IPS-NIHi11 (cell line): ENCODE results near the gene TRIOBP.
A peak's percentile ranks its signal among the peaks of the same experiment; 100 is the strongest.

Experiments
- DNase-seq: peaks from one replicate; pipeline ENCODE4 v3.0.0; 2012; ENCODE audit warnings: mixed read lengths, low spot score

Gene TRIOBP

DNA sequence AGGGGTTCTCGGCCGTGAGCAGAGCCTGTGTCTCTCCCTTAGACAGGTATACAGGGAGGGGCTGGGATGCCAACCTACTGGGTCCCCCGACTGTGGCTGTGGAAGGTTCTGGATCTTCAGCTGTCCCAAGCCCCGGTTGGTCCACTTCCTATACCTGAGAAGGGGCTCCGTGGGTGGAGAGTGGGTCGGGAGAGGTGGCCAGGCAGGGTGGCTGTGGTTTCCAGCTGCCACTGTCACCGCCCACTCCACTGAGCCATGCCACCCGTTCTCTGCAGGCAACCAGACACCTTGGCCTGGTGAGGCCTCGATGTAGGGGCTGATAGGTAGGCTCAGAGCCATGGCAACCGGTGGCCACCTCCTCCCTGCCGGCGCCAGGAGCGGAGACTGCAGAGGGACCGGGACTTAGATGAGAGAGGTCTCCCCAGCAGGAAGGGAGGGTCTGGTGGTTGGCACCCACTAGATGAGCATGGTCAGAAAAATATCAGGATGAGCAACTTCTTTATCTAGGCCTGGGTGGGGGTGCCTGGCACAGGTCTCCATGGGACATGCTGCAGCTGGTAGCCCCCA lies 53.8 kb downstream of the TRIOBP start:
- no peak for DNase-seq

DNA sequence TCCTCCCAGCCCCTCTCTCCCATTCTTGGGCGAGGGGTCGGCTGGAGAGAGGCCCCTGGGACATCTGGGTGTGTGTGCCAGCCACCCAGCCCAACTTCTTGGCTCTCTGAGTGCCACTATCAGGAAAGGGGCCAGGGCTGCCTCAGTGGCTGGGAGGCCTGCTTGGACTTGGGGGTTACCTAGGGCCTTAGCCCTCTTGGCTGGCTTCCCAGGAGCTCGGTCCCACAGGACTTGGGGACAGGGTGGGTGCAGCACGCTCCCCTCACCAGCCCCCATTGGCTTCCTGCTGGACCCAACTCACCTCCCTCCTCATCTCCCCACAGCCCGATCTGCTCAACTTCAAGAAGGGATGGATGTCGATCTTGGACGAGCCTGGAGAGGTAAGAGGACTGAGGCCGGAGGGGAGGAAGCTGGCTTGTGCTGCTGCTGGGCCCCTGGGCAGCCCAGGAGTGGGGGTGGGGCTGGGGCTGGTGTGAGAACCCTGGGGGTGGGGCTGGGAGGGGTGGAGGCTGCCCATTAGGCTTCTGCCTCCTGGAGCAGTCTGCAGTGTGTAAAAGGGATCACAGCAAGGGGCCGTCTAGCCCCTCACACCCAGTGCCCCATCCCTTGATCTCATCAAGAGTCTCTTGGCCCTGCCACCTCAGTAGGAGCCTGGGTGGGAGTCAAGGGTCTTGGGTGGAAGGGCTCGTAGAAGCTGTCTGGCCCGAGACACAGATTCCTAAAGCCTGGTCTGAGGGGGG lies 54.8 kb downstream of the TRIOBP start:
- no peak for DNase-seq

DNA sequence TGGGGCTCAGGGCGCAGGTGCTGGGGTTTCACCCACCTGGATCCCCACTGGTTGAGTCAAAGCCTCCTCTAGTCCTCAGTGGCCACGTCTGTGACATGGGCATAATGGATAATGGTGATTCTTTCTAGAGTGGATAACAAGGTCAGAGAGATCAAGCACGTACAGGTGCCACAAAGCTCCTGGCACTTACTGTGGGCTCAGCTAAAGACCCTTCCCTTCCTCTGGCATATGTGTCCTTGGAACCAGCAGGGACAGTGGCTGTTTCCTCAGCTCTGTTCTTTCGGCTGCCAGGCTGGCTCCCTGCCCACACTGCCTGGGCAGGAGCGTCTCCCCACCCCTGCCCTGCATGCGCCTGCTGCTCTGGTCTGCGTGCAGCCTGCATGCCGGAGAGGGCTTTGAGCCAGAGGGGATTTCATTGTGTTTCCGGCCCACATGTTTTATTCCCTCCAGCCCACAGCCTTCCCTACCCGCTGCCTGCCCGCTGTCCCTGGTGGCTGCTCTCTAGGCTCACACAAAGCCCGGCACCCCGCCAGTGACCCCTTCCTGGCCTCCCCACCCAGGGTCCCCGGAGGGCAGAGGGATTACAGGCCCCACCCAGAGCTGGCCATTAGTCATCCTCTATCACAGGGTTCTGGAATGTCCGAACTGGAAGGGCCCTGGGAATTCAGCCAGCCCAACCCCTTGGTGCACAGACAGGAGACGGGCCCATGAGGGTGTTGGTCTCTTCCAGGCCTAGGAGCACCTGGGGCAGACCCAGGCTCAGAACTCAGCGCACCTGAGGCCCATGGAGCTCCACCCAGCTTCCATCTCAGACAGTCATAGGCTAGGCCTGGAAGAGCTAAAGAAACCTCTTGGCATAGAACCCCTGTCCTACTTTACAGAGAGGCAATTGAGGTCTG lies 55.6 kb downstream of the TRIOBP start:
- peak; percentile 52 for DNase-seq

DNA sequence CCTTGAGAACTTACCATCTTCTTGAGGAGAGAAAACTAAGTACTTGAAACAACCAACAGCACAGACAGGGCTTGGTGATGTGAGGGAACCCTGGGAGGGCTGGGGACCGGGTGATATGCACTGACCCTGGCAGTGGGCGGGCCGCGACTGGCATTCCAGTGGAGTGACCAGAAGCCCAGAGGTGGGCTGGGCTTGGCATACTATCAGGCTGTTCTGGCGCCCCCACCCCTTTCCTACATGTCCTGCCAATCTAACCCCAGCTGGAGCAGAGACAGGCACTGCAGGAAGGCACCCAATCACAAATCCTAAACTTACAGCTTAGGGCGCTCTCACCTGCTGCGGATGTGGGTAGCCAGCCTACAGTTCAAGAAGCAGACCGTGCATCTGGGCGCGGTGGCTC lies 56.9 kb downstream of the TRIOBP start:
- no peak for DNase-seq

DNA sequence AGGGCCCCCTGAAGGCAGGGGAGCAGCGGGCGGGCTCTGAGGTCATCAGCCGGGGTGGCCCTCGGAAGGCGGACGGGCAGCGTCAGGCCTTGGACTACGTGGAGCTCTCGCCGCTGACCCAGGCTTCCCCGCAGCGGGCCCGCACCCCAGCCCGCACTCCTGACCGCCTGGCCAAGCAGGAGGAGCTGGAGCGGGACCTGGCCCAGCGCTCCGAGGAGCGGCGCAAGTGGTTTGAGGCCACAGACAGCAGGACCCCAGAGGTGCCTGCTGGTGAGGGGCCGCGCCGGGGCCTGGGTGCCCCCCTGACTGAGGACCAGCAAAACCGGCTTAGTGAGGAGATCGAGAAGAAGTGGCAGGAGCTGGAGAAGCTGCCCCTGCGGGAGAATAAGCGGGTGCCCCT lies 60.8 kb downstream of the TRIOBP start:
- DNase-seq: no peak

DNA sequence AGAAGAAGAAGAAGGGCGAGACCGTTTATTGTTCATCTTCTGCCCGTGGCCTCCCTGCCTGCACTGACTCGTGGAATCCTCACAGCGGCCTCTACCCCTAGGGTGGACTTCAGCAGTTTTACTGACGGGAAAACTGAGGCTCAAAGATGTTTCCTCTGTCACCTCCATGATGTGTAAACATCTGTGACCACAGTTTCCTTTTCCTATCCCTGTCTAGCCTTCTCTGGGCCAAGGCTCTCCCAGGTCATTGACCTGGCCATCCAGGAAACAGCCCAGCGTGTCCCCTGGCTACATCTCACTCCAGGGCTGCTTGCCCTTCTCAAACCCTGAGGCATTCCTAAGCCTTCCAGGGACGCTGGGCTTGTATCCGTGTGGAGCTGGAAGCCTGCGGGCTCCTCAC lies 61.8 kb downstream of the TRIOBP start:
- DNase-seq: no peak

DNA sequence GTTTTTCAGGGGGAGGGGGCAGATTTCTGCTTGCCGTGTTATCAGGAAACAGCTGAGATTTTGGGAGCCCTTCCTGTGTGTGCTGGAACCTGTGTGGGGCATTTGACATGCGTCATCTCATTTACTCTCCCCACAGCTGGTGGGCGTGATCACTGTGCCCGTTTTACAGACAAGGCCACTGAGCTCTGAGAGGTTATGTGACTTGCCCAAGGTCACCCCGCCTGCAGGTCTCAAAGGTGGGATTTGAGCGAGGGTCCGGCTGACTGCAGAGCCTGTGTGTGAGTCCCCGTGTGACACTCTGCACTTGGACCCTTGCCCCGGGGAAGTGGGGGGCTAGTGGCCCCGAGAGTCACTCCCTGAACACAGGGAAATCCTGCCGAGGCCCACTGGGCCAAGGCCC lies 62.4 kb downstream of the TRIOBP start:
- DNase-seq: no peak

DNA sequence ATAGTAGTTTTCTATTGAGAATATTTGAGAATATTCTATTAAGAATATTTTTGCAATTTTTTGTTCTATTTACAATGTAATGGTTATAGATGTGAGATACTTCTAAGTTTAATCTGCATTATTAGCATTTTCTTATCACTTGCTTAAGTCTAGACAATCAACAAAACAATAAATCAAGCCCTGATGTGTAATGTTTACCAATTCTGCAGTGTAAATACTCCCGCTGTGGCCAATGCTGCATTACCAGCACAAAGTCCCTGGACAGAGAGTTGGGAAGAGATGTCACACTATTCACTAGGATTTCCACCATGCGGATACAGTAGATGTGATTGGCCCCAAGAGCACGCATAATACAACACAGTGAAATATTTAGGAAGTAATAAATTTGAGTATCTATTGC lies 63.3 kb downstream of the TRIOBP start:
- DNase-seq: no peak

DNA sequence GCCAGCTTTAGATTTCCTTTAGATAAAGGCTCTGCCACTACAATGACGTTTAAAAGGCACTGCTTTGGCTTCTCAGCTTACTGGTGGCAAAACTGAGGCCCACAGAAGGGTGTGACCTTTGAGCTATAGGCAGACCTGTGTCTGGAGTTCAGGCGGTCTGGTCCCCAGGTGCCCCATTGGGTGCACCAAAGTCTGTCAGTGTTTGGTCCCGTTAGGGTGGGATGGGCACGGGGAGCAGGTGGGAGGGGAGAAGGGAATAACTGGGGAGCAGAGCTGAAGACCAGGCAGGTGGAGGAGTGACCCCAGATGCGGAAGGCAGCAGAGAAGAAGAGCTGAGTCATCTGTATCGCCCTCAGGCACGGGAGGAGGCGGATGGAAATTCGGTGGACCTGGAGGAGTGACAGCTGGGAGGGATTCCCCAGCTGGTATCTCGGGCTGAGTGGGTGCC lies 65.6 kb downstream of the TRIOBP start:
- no peak for DNase-seq

DNA sequence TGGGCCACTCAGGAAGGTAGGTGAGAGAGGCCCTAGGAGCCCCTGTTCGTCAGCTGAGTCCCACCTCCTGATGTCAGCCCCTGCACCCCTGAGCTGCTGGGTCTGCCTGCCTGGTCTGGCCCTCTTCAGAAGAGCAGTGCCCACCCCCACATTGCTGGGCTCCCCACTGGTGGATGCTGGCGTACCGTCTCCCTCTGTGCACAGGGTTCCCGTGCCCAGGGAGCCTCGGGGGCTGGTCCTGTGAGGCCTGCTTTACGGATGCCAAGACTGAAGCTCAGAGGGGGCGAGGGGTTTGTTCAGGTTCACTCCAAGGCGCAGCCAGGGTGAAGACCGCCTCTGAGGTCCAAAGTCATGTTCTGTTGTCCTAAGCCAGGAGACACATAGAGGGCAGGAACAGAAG lies 66.2 kb downstream of the TRIOBP start:
- no peak for DNase-seq

DNA sequence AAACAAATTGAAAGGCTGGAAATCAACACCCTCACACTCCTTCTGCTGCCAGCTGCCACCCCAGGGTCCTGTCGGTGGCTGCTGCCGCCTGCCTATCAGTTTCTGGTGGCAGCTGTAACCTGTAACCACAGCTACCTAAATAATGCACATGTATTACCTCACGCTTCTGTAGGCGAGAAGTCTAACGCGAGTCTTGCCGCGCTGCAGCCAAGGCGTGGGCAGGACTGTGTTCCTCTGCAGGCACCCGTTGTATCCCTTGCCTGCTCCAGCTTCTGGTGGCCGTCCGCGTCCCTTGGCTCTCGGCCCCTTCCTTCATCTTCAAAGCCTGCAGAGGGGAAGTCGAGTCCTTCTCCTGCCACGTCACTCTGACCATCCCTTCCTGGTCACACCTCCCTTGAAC lies 66.8 kb downstream of the TRIOBP start:
- no peak for DNase-seq

DNA sequence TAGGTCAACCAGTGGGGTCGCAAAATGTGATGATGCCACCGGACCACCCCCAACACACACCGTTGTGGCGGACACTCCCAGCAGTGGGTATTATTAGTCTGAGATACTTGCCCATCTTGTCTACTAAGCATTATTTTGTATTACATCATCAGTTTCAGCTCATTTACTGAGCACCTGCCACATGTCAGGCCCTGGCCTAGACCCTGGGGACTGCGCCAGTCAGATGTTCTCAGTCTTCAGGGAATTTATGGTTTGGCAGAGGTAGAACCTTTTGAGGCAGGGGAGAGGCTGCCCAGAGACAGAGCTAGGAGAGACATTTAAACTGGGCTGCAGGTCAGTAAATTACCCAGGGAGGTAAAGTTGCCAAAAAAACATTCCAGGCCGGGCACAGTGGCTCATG lies 67.8 kb downstream of the TRIOBP start:
- DNase-seq: no peak

DNA sequence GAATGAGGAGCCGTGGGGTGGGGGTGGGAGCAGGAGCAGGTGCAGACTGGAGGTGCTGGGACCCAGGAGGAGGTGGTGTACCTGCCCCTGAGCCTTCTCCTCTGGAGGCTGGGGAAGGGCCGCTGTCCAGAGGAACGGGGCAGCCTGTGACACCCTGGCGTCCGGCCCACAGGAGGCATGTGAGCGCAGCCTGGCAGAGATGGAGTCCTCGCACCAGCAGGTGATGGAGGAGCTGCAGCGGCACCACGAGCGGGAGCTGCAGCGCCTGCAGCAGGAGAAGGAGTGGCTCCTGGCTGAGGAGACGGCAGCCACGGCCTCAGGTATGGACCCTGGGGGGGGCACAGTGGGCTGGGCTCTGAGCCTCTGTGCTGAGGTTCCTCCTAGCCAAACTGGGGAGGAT lies 68.7 kb downstream of the TRIOBP start:
- DNase-seq: no peak

DNA sequence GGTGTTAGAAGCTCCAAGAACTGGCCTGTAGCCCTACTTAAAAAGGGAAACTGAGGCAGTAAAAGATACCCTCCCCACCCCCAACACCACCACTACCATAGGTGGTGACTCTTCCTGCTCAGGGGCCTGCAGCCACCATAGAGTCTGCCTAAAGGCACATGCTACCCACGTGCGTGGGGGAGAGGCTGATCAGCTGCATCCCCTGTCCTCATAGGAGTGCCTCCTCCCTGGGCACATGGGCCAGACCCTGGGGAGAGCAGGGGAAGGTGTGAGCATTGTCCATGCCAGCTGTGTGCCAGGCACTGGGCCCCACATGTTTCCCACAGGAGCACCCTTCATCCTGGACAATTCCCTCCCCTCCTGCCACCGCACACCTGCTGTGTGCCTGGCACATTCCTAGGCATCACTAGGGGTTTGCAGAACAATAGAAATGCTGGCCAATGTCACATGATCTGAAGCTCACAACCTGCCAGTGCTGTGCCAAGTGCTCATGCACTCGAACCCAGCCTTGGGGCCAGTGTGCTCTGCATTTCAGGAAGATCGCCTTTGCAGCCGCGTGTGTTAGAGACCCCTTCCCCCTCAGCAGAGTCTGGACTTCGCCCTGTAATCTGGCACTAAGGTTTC lies 69.2 kb downstream of the TRIOBP start:
- no peak for DNase-seq

DNA sequence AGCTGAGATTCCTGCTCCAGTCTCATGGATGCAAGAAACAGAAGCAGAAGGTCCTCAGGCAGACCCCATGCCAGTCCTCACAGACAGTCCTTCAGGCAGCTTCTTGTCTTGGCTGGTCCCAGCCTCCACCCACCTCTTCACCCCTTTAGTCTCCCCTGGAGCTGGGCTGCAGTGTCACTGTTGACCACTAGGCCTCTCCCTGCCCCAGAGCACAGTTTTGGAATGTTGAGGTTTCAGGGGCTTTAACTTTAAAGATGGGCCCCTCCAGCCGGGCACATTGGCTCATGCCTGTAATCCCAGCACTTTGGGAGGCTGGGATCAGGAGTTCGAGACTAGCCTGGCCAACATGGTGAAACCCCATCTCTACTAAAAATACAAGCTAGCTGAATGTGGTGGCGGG lies 71.4 kb downstream of the TRIOBP start:
- DNase-seq: peak; percentile 64

DNA sequence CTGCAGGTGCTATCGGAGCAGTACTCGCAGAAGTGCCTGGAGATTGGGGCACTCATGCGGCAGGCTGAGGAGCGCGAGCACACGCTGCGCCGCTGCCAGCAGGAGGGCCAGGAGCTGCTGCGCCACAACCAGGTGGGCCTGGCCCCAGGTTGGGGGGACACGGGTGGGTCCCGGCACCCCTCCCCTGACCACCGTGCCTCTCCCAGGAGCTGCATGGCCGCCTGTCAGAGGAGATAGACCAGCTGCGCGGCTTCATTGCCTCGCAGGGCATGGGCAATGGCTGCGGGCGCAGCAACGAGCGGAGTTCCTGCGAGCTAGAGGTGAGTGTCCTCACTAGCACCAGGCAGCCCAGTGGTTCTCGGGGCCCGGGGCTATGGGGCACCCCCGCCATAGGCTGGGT lies 72.2 kb downstream of the TRIOBP start:
- DNase-seq: no peak

DNA sequence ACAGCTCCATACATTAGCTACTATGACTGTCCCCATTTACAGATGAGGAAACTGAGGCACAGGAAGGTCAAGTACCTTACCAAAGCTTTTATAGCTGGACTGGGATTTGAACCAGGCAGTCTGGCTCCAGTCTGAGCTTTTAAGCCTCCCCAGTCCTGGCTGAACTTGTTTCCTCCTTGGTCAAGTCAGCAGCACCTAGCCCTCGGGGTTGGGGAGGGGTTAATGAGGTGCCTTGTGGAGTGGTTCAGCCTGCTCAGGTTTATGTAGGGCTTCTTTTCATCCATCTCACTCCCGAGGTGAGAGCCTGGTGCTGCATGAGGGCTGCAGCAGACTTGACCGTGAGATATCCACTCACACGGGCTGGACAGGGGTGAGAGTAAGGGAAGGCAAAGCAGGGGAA lies 74.2 kb downstream of the TRIOBP start:
- DNase-seq: no peak

DNA sequence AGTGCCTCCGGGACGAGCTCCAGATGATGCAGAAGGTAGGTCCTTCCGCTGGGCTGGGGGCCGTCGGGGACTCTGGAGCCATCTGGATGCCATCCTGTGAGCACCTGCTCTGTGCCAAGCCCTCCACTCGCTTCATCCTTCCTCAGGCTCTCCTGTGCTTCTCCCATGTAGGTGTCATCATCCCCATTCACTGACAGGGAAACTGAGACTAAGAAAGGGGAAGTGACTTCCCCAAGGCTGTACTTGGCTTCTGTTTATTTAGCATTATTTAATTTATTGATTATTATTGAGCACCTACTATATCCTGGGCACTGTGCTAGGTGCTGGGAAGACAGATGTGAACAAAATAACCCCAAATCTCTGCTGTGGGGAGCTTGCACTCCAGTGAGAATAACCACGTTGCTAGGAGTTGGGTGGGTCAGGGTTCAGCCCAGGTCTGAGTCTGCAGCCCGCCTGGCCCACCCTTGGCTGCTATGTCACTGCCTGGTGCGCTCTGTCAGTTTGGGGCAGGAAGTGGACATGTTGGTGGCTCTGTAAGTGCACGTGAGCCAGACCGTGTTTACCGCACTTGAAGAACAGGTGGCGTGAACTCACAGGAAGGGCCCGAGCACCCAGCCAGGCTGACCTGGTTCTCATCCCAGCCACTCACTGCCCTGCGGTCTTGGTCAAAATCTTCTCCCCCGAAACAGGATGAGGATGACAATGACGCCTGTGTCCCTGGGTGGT lies 75.0 kb downstream of the TRIOBP start:
- DNase-seq: no peak

DNA sequence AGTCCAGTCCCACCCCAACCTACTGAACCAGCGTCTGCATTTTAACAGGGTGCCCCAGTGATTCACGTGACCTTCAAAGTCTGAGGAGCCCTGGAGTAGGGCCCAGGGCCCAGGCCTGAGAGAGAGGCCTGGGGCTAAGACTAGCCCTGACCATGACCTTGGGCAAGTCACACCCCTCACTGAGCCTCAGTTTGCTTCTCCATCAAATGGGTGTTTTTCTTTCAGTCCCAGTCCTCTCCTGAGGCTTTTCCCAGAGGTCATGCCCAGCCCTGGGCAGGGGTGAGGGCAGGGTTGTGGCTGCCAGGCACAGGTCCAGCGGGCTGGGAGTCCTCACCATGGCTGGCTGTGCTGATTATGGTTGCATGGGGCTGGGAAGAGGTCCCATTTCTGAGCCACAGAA lies 77.9 kb downstream of the TRIOBP start:
- DNase-seq: no peak

DNA sequence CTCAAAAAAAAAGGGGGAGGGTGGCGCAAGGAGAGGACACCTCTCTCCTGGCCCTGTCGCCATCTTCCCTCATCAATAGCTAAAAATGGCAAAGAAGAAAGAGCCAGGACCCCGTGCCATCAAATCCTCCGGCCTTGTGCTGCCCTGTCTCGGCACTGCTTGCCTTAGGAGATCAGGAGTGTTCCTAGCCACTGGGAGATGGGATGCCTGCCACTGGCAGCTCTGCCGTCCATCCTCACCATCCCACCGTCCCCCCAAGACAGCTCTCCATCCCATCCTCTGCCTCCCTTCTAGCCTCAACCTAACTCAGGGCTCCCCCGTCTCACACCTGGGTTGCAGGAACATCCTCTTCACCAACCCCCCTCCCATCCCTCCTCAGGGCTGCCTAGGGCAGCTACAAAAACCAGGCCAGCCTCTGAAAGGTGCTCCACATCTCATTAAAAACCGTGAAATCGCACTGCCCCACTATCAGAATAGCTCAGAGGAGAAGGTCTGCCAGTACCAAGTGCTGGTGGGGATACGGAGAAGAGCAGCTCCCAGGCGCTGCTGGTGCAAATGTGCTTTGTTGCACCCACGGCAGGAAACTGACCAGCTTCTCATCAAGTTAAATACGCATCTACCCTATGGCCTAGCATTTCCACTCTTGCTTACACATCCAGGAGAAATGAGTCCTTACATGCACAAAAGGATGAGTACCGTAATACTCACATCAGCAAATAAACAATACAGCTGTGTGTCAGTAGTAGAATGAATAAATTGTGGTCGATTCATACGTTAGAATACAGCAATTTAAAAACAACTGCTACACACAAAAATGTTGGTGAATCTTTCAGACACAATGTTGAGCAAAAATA lies 79.2 kb downstream of the TRIOBP start:
- DNase-seq: no peak

DNA sequence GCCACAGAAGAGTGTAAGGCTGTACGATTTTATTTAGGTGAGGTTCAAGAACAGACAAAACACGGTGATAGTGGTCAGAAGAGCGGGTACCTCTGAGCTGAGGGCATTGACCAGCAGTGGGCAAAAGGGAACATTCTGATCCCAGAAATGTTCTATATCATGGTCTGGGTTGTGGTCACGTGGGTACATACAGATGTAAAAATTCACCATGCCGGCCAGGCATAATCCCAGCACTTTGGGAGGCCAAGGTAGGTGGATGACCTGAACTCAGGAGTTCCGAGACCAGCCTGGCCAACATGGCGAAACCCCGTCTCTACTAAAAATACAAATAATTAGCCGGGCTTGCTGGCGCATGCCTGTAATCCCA lies 79.8 kb downstream of the TRIOBP start:
- DNase-seq: no peak
